SK-N-SH treated with all-trans-retinoic acid at 6 μM for 48 hours (cell line): ENCODE measurements around the gene C4orf36.
"Not testable (repeated sequence)": the region's sequence is repeated elsewhere in the genome, so short reads cannot be mapped to it uniquely, and the experiment has no call there.

Experiments used
- BACH2 ChIP-seq: fragments of 250-450 bp; sonication (Bioruptor Pico); IDR thresholded peaks from 2 replicates; pipeline ENCODE4 v1.9.0; 2021; ENCODE audit warnings: mild to moderate bottlenecking, borderline replicate concordance
- GLIS3 ChIP-seq: fragments of 250-450 bp; sonication (Bioruptor Pico); IDR thresholded peaks from 2 replicates; pipeline ENCODE4 v1.5.0; 2020; ENCODE audit warnings: mild to moderate bottlenecking, moderate library complexity
- ZC3H10 ChIP-seq: fragments of 250-450 bp; sonication (Bioruptor Pico); IDR thresholded peaks from 2 replicates; pipeline ENCODE4 v1.5.1; 2021; ENCODE audit warnings: mild to moderate bottlenecking, moderate library complexity
- ZNF70 ChIP-seq: fragments of 450-650 bp; formaldehyde crosslinking; IDR thresholded peaks from 2 replicates; pipeline ENCODE4 v1.5.0; 2020; ENCODE audit warnings: mild to moderate bottlenecking, moderate library complexity
- TF ChIP-seq, protein P1 (sequence below): fragments of 250-450 bp; sonication (Bioruptor Pico); IDR thresholded peaks from 2 replicates; pipeline ENCODE4 v1.5.0; 2020; ENCODE audit warnings: mild to moderate bottlenecking, moderate library complexity
- TF ChIP-seq, protein P2 (sequence below): fragments of 250-450 bp; sonication (Bioruptor Pico); IDR thresholded peaks from 2 replicates; pipeline ENCODE4 v1.5.1; 2021; ENCODE audit warnings: mild to moderate bottlenecking, moderate library complexity
- TF ChIP-seq, protein P3 (sequence below): fragments of 250-450 bp; sonication (Bioruptor Pico); IDR thresholded peaks from 2 replicates; pipeline ENCODE4 v1.8.0; 2021; ENCODE audit warnings: low read depth, mild to moderate bottlenecking, moderate library complexity, borderline replicate concordance
- TF ChIP-seq, protein P4 (sequence below): fragments of 250-450 bp; sonication (Bioruptor Pico); IDR thresholded peaks from 2 replicates; pipeline ENCODE4 v1.8.0; 2020; ENCODE audit warnings: mild to moderate bottlenecking, moderate library complexity, borderline replicate concordance

DNA sequence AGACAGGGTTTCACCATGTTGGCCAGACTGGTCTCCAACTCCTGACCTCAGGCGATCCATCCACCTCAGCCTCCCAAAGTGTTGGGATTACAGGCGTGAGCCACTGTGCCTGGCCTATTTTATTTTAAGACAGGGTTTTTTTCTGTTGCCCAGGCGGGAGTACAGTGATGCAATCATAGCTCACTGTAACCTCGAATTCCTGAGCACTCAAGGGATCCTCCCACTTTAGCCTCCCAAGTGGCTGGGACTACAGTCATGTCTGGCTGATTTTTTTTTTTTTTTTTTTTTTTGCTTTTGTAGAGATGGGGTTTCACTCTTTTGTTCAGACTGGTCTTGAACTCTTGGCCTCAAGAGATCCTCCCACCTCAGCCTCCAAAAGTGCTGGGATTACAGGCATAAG lies 16.8 kb downstream of the C4orf36 start:
- TF ChIP-seq, protein P1, sequence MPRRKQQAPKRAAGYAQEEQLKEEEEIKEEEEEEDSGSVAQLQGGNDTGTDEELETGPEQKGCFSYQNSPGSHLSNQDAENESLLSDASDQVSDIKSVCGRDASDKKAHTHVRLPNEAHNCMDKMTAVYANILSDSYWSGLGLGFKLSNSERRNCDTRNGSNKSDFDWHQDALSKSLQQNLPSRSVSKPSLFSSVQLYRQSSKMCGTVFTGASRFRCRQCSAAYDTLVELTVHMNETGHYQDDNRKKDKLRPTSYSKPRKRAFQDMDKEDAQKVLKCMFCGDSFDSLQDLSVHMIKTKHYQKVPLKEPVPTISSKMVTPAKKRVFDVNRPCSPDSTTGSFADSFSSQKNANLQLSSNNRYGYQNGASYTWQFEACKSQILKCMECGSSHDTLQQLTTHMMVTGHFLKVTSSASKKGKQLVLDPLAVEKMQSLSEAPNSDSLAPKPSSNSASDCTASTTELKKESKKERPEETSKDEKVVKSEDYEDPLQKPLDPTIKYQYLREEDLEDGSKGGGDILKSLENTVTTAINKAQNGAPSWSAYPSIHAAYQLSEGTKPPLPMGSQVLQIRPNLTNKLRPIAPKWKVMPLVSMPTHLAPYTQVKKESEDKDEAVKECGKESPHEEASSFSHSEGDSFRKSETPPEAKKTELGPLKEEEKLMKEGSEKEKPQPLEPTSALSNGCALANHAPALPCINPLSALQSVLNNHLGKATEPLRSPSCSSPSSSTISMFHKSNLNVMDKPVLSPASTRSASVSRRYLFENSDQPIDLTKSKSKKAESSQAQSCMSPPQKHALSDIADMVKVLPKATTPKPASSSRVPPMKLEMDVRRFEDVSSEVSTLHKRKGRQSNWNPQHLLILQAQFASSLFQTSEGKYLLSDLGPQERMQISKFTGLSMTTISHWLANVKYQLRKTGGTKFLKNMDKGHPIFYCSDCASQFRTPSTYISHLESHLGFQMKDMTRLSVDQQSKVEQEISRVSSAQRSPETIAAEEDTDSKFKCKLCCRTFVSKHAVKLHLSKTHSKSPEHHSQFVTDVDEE (CRISPR knock-in tag): not testable (repeated sequence)
- not testable (repeated sequence) for TF ChIP-seq ZC3H10; BACH2; ZNF70 (CRISPR knock-in tag); GLIS3 (CRISPR knock-in tag)
- TF ChIP-seq, protein P2, sequence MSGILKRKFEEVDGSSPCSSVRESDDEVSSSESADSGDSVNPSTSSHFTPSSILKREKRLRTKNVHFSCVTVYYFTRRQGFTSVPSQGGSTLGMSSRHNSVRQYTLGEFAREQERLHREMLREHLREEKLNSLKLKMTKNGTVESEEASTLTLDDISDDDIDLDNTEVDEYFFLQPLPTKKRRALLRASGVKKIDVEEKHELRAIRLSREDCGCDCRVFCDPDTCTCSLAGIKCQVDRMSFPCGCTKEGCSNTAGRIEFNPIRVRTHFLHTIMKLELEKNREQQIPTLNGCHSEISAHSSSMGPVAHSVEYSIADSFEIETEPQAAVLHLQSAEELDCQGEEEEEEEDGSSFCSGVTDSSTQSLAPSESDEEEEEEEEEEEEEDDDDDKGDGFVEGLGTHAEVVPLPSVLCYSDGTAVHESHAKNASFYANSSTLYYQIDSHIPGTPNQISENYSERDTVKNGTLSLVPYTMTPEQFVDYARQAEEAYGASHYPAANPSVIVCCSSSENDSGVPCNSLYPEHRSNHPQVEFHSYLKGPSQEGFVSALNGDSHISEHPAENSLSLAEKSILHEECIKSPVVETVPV (CRISPR knock-in tag): not testable (repeated sequence)
- TF ChIP-seq, protein P3, sequence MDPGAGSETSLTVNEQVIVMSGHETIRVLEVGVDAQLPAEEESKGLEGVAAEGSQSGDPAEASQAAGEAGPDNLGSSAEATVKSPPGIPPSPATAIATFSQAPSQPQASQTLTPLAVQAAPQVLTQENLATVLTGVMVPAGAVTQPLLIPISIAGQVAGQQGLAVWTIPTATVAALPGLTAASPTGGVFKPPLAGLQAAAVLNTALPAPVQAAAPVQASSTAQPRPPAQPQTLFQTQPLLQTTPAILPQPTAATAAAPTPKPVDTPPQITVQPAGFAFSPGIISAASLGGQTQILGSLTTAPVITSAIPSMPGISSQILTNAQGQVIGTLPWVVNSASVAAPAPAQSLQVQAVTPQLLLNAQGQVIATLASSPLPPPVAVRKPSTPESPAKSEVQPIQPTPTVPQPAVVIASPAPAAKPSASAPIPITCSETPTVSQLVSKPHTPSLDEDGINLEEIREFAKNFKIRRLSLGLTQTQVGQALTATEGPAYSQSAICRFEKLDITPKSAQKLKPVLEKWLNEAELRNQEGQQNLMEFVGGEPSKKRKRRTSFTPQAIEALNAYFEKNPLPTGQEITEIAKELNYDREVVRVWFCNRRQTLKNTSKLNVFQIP (CRISPR knock-in tag): not testable (repeated sequence)
- TF ChIP-seq, protein P4, sequence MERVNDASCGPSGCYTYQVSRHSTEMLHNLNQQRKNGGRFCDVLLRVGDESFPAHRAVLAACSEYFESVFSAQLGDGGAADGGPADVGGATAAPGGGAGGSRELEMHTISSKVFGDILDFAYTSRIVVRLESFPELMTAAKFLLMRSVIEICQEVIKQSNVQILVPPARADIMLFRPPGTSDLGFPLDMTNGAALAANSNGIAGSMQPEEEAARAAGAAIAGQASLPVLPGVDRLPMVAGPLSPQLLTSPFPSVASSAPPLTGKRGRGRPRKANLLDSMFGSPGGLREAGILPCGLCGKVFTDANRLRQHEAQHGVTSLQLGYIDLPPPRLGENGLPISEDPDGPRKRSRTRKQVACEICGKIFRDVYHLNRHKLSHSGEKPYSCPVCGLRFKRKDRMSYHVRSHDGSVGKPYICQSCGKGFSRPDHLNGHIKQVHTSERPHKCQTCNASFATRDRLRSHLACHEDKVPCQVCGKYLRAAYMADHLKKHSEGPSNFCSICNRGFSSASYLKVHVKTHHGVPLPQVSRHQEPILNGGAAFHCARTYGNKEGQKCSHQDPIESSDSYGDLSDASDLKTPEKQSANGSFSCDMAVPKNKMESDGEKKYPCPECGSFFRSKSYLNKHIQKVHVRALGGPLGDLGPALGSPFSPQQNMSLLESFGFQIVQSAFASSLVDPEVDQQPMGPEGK (CRISPR knock-in tag): not testable (repeated sequence)
